Activated effector memory CD4-positive, alpha-beta T cell treated with Interleukin-2 at 50 U/mL for 16 hours (primary cell): Measurements from ENCODE around the gene HPS4.

Source experiments
- DNase-seq: peaks from one replicate; pipeline ENCODE4 v3.0.0-alpha.2; 2020

The HPS4 gene

GRCh38 chr22:26496456-26496855 is 12.9 kb upstream of the HPS4 start:
- DNase-seq, result no peak

GRCh38 chr22:26494506-26494905 is 10.9 kb upstream of the HPS4 start:
- DNase-seq, result no peak

GRCh38 chr22:26492220-26492619 is 8.6 kb upstream of the HPS4 start:
- DNase-seq, result no peak

GRCh38 chr22:26489447-26490036 is 6.0 kb upstream of the HPS4 start:
- DNase-seq, result no peak

DNA sequence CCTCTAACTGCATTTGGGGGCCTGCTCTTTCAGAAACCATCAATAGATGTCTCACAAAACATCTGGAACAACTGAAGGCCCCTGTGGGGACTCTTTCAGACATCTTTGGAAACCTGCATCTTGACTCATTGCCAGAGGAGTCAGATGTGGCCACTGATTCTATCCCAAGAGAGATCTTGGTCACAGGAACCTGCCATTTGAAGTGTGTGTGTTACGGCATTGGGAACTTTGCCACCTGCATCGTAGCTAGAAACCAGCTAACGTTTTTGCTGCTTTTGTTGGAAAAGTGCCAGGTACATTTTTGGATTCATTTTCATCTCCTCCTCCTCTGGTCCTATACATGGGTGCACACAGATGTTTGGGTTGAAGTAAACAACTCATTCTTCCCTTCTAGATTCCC is 4.4 kb upstream of the HPS4 start:
- DNase-seq, result no peak

DNA sequence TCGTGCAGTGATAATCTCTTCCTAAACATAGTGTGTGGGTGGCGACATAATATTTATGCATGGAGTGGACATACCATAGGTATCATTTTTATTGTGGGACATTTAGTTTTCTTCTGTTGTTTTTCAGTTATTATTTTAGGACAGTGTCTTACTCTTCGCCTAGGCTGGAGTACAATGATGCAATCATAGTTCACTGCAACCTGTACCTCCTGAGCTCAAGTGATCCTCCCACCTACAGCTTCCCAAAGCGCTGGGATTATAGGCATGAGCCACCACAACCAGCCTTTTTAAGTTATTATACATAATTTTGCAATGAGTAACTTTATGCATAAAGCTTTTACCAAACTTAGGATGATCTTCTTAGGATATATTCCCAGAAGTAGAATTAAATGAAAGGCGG is 2.8 kb upstream of the HPS4 start:
- no peak for DNase-seq

DNA sequence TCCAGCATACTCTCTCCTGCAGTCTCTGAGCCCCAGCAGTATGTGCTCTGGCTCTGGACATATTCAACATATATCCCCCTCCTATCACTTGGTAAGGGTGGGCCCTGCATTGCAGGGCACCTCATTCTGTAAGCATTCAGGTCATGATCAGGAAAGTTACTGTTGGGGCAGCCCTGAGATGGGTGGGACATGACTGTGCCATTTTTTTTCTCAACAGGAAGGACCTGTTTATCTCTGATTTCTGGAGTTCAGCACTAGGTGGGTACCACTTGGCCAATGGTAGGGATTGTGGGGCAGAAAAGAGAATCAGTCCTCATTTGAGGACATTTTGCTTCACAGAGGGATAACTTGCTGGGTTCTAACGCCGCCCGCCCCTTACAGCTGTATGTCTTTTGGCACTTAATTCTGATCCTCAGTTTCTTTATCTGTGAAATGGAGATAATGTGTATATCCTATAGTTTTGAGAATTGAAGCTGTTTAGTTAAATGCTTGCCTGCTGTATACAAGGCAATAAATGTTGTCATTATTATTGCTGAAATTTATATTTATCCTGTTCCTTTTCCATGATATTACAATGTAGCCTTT is 2.3 kb upstream of the HPS4 start:
- DNase-seq, result no peak

DNA sequence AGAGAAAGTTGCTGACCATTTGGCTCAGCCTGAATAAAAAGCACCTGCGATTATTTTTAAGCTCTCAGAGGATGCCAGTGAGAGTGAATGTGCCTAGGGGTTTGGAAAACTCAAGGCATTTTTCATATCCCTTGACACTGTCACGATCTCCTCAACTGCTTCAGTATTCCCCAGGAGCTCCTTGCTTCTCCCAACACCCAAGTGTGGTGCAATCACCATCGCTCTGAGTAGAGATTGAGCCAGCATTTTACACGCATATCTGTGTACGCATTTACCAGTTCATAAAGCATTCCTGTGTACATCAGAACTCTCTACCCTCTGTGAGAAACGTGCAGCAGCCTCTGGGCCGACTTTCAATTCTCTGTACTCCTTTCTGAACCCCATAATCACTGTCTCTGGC is 1.4 kb upstream of the HPS4 start:
- no peak for DNase-seq

DNA sequence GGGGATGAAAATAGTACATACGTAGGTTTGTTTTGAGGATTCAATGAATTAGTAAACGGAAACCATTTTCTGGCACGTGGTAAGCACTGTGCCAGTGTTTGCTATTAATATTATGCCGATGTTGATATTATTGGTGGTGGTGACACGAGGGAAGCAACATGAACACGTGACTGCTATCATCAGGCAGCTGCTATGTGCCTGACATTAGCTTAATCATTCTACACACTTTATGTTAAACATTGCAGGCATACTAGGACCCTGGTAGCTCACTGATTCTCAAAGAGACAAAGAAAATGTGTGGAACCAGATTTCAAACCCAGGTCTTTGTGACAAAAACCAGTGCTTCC is 750 bp upstream of the HPS4 start:
- no peak for DNase-seq

DNA sequence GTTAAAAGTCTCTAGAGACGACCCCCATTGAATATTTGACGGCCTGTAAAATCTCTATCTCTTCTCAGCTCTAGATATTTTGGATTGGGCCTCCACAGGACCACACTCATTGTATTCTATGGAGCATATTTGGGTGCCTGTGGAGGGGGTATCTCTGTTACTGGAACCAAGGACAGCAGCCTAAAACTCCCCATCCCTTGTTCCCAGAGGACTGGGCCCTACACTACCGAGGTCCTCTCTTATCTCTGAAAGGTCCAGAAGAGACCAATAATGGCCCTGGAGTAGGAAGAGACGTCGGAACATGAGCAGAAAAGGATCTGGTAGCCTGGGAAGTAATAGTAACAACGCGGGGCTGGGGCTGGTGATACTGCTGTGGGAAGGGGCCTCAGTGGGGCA is 542 bp downstream of the HPS4 start:
- DNase-seq, result no peak

GRCh38 chr22:26482161-26482560 is 1.4 kb downstream of the HPS4 start:
- no peak for DNase-seq

- DNase-seq, result no peak
Measured at GRCh38 chr22:26481694-26482093, 1.9 kb downstream of the HPS4 start.

- no peak for DNase-seq
Measured at GRCh38 chr22:26481112-26481693, 2.4 kb downstream of the HPS4 start.

DNA sequence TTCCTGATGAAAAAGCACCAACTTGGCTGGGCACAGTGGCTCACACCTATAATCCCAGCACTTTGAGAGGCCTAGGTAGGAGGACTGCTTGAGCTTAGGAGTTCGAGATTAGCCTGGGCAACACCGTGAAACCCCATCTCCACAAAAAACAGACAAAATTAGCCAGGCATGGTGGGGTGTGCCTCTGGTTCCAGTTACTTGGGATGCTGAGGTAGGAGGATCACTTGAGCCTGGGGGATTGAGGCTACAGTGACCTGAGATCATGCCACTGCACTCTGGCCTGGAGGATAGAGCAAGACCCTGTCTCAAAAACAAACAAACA is 3.0 kb downstream of the HPS4 start:
- DNase-seq, result no peak

DNA sequence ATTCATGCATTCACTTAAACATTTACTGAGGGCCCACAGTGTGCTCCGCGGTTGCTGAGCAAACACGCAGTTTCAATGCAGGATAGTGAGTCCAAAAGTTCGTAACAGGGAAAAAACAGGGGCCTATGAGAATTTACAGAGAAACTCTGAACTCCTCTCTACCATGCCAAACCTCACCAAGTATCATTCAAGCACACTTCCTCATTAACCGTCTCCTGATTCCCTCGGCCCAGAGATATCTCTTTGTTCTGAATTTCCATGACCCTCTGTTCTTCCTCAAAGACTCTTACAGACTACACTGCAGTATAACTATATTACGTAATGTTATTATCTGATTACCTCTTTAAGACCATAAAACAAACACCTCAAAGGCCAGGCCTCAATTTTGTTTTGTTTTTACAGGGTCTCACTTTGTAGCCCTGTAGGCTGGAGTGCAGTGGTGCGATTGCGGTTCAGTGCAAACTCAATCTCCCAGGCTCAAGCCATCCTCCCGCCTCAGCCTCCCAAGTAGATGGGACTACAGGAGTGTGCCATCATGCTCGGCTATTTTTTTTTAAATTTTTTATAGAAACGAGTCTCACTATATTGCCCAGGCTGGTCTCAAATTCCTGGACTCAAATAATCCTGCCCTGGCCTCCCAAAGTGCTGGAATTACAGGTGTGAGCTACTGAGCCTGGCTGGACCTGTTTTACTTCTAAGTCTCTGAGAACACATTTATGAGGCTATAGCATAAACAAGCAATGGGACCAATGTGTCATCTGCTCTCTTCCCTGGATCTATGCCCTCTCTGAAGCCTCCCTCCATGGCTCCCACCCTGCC is 3.6 kb downstream of the HPS4 start:
- DNase-seq, result no peak

DNA sequence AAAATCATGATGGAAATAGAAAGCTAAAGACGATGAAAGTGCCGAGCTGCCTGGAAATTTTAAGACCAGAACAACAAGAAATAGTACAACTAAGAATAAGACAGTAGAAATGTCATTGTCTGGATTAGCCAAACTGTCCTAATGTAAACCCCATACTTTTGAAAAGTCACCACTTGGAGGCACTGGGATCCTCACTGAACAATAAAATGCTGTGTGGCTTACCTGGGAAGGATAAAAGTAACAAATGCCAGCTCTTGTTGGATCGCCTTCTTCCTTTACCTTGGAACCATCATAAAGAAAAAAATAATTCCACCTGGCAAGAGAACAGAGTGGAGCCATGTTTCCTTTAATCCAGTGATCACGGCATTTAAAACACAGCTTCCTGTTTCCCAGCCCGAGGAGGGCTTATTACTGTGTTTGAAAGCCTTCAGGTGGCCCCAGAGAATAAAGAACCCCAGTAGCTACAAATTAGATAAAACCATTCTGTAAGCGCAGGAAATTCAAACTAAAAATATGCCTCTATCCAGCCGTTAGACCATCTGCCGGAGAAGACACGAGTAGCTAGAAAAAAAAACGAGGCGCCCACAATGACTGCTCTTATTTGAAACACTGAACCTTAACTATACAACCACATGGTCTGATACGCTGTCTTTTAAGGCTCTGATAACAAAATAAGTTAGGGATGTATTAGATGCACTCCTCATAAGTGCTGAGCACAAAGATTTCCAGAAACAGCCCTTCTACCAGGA is 4.4 kb downstream of the HPS4 start:
- no peak for DNase-seq

- no peak for DNase-seq
Measured at GRCh38 chr22:26477341-26477731, 6.2 kb downstream of the HPS4 start.

- DNase-seq, result no peak
Measured at GRCh38 chr22:26476705-26477340, 6.8 kb downstream of the HPS4 start.

DNA sequence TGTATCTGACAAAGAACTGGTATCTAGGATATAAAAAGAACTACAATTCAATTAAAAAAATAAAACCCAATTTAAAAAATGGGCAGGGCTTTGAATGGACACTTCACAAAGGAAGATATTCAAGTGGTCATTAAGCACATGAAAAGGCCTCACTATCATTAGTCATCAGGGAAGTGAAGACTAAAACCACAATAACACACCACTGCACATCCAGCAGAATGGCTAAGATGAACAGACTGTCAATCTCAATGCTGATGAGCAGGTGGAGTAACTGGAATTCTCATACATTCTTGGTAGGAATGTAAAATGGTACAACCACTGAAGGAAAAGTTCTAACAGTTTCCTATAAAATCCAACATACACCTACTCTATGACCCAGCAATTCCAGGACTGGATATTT is 8.9 kb downstream of the HPS4 start:
- DNase-seq, result no peak

GRCh38 chr22:26471522-26471921 is 12.1 kb downstream of the HPS4 start:
- no peak for DNase-seq

DNA sequence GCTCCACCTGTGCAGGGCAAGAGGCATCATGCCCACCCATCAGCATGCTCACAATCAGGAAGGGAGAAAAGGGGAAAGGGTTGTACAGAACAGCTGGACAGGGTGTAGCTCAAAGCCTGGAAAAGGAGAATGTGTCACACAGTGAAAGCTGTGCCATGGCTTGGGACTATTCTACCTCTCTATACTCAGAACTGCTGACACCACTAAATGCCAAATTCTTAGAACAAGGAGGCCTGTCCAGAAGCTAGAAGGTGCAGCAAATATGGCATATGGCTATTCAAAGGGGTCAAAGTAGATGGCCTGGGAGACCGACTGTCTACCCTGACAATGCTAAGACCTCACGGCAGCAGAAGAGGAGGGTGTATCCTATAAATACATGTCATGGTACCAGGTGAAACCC is 12.8 kb downstream of the HPS4 start:
- no peak for DNase-seq

GRCh38 chr22:26466196-26466595 is 17.4 kb downstream of the HPS4 start:
- no peak for DNase-seq

DNA sequence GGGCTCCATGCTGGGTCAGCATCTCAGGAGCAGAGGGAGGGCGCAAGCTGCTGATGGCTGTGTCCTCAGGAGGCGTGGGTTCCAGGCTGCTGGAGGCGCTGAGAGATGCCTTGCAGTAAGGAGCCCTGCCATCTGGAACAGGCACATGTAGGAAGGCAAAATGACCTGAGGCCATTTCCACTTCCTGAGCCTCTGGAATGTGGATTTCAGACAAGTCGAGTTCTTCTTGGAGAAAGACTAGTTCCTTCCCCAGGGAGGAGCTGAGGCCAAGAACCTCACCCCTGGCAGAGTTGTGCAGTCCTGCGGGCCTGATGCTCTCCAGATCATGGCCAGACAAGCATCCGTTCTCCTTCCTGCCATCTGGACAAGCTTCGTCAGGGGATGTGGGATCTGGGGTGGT is 19.3 kb downstream of the HPS4 start:
- no peak for DNase-seq
